Skeletal muscle satellite cell (primary cell): ENCODE measurements around the gene TBR1.

Experiments used
- H3K27me3 ChIP-seq: 2 replicates; pipeline ENCODE4 v1.7.0; 2013; ENCODE audit warnings: low read length; ENCODE audit not compliant: control insufficient read depth, insufficient read depth
- H3K36me3 ChIP-seq: 2 replicates; pipeline ENCODE4 v1.7.0; 2013; ENCODE audit warnings: mild to moderate bottlenecking, control low read depth, low read length; ENCODE audit not compliant: insufficient read depth
- H3K4me1 ChIP-seq: 2 replicates; pipeline ENCODE4 v1.7.0; 2013; ENCODE audit warnings: low read length; ENCODE audit not compliant: control insufficient read depth, insufficient read depth
- H3K4me2 ChIP-seq: 2 replicates; pipeline ENCODE4 v1.7.0; 2013; ENCODE audit warnings: mild to moderate bottlenecking, low read length
- H3K4me3 ChIP-seq: 2 replicates; pipeline ENCODE4 v1.7.0; 2013; ENCODE audit warnings: low read length
- H3K9ac ChIP-seq: 2 replicates; pipeline ENCODE4 v1.7.0; 2013; ENCODE audit warnings: mild to moderate bottlenecking, low read depth, low read length, moderate library complexity
- H3K9me3 ChIP-seq: replicated peaks from 2 replicates; pipeline ENCODE4 v1.7.0; 2013; ENCODE audit warnings: mild to moderate bottlenecking, control low read depth, low read length

Gene TBR1

GRCh38 chr2:161416708-161417437 is 776 bp downstream of the TBR1 start:
- no peak overlapping the region for H3K9ac ChIP-seq
- H3K4me3 ChIP-seq: no peak overlapping the region
- peak overlapping the region; percentile 14 for H3K4me2 ChIP-seq
- peaks cover under 1% of the 10 kb centered on the region for H3K36me3 ChIP-seq
- peaks cover 71% of the 10 kb centered on the region for H3K27me3 ChIP-seq
- no peaks in the 10 kb centered on the region for H3K9me3 ChIP-seq
- H3K4me1 ChIP-seq: peaks cover 13% of the 10 kb centered on the region

- Histone ChIP-seq H3K27me3 (peaks cover 79% of the 10 kb centered on the region), H3K4me1 (peaks cover 13% of the 10 kb centered on the region)
These were observed 1.6 kb downstream of the TBR1 start for GRCh38 chr2:161417438-161418274.

GRCh38 chr2:161418275-161418714 is 2.2 kb downstream of the TBR1 start:
- Histone ChIP-seq H3K27me3 (peaks cover 86% of the 10 kb centered on the region), H3K9me3 (no peaks in the 10 kb centered on the region), H3K4me1 (peaks cover 13% of the 10 kb centered on the region), H3K4me2 (peak overlapping the region; percentile 83), H3K9ac (no peak overlapping the region), H3K4me3 (peak overlapping the region; percentile 44), H3K36me3 (no peaks in the 10 kb centered on the region)

More at GRCh38 chr2:161417438-161418274, 1.6 kb downstream of the TBR1 start:
- Histone ChIP-seq H3K9ac (no peak overlapping the region), H3K36me3 (no peaks in the 10 kb centered on the region), H3K4me3 (no peak overlapping the region), H3K4me2 (no peak overlapping the region), H3K9me3 (no peaks in the 10 kb centered on the region)

GRCh38 chr2:161418715-161419637 is 2.9 kb downstream of the TBR1 start:
- Histone ChIP-seq H3K4me1 (peaks cover 17% of the 10 kb centered on the region), H3K27me3 (peaks cover 92% of the 10 kb centered on the region), H3K36me3 (no peaks in the 10 kb centered on the region), H3K9ac (no peak overlapping the region), H3K4me3 (peak overlapping the region; percentile 44), H3K9me3 (no peaks in the 10 kb centered on the region), H3K4me2 (peak overlapping the region; percentile 83)

- Histone ChIP-seq H3K4me3 (no peak overlapping the region), H3K9ac (no peak overlapping the region), H3K36me3 (no peaks in the 10 kb centered on the region), H3K4me2 (no peak overlapping the region), H3K9me3 (no peaks in the 10 kb centered on the region), H3K4me1 (peaks cover 10% of the 10 kb centered on the region), H3K27me3 (peaks cover 99% of the 10 kb centered on the region)
These were observed 3.6 kb downstream of the TBR1 start for GRCh38 chr2:161419638-161420190.

- peaks cover 99% of the 10 kb centered on the region for H3K27me3 ChIP-seq
These were observed 4.4 kb downstream of the TBR1 start for GRCh38 chr2:161420406-161421074.

GRCh38 chr2:161421686-161422085 is 5.6 kb downstream of the TBR1 start:
- Histone ChIP-seq H3K4me2 (no peak overlapping the region), H3K27me3 (peaks cover 99% of the 10 kb centered on the region), H3K4me3 (no peak overlapping the region), H3K9me3 (no peaks in the 10 kb centered on the region), H3K9ac (no peak overlapping the region), H3K4me1 (peaks cover 8% of the 10 kb centered on the region), H3K36me3 (no peaks in the 10 kb centered on the region)

More at GRCh38 chr2:161420406-161421074, 4.4 kb downstream of the TBR1 start:
- Histone ChIP-seq H3K9ac (no peak overlapping the region), H3K9me3 (no peaks in the 10 kb centered on the region), H3K4me2 (no peak overlapping the region), H3K36me3 (no peaks in the 10 kb centered on the region), H3K4me3 (no peak overlapping the region), H3K4me1 (peaks cover 8% of the 10 kb centered on the region)

- H3K9me3 ChIP-seq: no peaks in the 10 kb centered on the region
- H3K27me3 ChIP-seq: peaks cover 95% of the 10 kb centered on the region
- H3K36me3 ChIP-seq: no peaks in the 10 kb centered on the region
- H3K4me1 ChIP-seq: peaks cover 6% of the 10 kb centered on the region
- no peak overlapping the region for H3K4me3 ChIP-seq
- no peak overlapping the region for H3K9ac ChIP-seq
- H3K4me2 ChIP-seq: peak overlapping the region; percentile 90
These were observed 6.8 kb downstream of the TBR1 start for GRCh38 chr2:161422816-161423403.

GRCh38 chr2:161423421-161424393 is 7.6 kb downstream of the TBR1 start:
- H3K4me2 ChIP-seq: peak overlapping the region; percentile 90
- no peaks in the 10 kb centered on the region for H3K9me3 ChIP-seq
- peak overlapping the region; percentile 61 for H3K4me3 ChIP-seq
- H3K36me3 ChIP-seq: no peaks in the 10 kb centered on the region
- H3K4me1 ChIP-seq: peaks cover 6% of the 10 kb centered on the region
- no peak overlapping the region for H3K9ac ChIP-seq
- H3K27me3 ChIP-seq: peaks cover 87% of the 10 kb centered on the region
